HG03520 (cell line): Measurements from ENCODE around the gene GLCE.
"Not testable (repeated sequence)": the region's sequence is repeated elsewhere in the genome, so short reads cannot be mapped to it uniquely, and the experiment has no call there.

Experiments used
- ATAC-seq: cut with Tn5 transposase; IDR thresholded peaks from one replicate; pipeline ENCODE4 v1.9.1; 2021; ENCODE audit warnings: mild to moderate bottlenecking, moderate library complexity; ENCODE audit not compliant: unreplicated experiment

The GLCE gene

GRCh38 chr15:69297642-69298353 lies 137.4 kb downstream of the GLCE start:
- no peak for ATAC-seq

DNA sequence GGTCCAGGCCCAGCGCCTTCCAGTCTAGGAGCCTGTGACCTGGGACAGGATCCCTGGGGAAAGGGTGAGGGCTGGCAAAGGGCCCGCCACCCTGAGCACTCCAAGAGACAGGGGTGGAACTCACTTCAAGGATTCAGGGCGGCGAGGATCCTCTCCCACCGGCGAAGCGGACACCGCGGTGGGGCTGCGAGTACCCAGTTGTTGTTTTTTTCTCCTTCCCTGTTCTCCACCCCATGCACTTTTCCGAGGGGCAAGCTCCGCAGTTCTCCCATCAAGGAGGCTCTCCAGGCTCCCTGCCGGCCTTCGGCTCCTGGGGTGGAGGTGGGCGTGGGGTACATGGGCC lies 137.9 kb downstream of the GLCE start:
- no peak for ATAC-seq

GRCh38 chr15:69298697-69299441 lies 138.4 kb downstream of the GLCE start, which contains the start of gene PAQR5:
Gene PAQR5, plus strand, starts transcription at chr15:69298912. Its CDS starts 61,169 bp downstream, at chr15:69360081.
- no peak for ATAC-seq

DNA sequence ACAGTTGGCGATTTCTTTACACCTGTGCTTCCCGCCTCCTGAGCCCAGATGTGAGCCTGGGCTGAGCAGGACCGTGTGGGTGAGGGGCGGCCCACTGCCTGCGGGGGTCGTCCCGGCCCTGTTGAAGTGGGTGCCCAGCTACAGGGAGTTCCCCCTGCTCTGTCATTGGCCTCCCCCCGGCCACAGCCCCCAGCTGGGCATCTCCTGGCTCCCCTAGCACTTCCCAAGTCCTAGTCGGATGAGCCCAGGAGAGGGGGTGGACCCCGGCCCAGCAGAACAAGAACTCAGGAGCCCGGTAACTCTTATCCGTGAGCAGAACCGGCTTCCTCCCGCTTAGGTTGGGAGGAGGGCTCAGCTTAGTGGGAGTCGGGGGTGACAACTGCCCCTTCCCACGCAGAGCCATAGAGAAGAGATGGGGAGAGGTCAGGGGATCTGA lies 139.0 kb downstream of the GLCE start:
- no peak for ATAC-seq

DNA sequence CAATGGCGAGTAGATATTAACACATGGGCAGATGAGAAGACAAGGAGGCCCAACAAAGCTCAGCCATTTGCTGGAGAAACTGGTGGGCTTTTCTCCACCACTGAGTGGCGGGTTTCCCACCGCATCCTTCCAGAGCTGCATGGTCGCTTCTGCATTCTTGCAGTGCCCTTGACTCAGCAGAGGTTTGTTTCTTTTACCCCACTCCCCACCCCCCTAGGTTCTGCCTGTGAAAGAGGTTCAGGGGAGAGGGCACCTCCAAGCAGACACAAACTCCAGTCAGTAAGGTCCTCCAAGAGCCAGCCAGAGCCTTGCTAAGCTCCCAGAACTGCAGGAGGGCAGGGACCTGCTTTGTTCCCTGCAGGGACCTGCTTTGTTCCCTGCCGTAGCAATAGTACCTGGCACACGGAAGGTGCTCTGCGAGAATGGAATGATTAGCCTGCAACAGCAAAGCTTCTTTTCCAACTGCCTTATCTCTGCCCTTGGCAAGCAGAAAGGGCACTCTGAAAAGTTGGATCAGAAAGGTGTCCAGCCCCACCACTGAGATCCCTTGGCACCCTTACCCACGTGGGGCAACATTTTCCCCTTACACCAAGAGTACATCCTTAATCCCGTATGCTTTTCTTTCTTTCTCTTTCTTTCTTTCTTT lies 139.6 kb downstream of the GLCE start:
- ATAC-seq, result no peak

DNA sequence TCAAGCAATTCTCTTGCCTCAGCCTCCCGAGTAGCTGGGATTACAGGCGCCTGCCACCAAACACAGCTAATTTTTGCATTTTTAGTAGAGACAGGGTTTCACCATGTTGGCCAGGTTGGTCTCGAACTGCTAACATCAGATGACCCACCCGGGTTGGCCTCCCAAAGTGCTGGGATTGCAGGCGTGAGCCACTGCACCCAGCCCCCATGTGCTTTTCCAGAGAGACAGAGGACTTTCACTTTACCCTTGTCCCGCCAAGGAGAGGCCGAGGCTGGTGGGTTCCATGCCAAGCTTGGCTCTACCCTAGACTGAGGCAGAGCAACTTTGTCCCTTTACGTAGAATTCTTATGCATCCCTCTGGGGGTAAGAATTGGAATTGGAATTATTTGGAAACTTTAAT lies 140.7 kb downstream of the GLCE start:
- ATAC-seq, result not testable (repeated sequence)

DNA sequence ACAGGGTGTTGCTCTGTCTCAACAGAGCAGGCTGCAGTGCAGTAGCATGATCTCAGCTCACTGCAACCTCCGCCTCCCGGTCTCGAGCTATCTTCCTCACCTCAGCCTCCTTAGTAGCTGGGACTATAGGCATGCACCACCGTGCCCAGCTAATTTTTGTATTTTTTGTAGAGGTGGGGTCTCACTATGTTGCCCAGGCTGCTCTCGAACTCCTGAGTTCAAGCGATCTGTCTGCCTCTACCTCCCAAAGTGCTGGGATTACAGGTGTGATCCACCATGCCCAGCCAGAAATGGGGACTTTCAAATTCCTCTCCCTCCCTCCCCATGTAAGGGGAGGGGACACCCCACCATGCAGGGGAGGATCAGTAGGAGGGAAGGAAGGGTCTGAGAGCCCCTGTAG lies 141.7 kb downstream of the GLCE start:
- ATAC-seq, result not testable (repeated sequence)

GRCh38 chr15:69302929-69303328 lies 142.5 kb downstream of the GLCE start:
- no peak for ATAC-seq

DNA sequence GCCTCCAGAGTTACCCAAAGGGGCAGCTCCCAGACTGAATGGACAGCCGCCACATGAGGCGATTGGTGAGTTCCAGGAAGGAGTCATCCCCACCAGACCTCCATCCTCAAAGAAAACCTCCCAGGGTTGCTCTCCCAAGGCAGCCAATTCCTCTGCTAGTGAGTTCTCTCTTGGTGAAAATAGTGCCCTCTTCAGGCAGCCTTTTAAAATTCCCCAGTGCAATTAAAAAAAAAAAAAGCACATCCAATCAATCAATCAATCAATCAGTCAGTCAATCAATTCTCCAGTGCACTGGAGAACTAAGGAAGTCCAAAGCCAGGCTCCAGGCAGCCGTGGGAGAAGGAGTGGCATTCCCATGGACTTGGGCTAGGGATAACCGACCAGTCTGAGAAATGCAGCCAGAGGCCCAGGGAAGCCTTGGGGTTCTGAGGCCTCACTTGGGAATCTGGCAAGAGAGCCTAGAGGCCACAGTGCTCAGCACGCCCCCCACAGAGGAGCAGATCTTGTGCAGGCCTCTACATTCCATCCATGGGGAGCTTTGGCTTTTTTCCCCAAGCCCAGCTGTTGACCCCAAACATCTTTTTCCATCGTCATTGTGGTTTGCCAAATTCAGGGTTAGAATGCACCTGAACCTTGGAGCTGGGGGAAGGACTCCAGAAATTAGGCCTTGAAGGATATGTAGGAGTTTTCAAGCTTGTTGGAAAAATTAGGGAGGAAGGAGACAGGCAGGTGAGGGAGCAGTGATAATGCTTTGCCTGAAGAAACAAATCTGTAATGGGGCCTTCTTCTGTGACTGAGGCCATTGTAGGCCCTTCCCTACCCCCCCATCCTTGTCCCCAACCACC lies 143.1 kb downstream of the GLCE start:
- ATAC-seq, result no peak

- no peak for ATAC-seq
Measured at GRCh38 chr15:69304182-69304545, 143.7 kb downstream of the GLCE start.

DNA sequence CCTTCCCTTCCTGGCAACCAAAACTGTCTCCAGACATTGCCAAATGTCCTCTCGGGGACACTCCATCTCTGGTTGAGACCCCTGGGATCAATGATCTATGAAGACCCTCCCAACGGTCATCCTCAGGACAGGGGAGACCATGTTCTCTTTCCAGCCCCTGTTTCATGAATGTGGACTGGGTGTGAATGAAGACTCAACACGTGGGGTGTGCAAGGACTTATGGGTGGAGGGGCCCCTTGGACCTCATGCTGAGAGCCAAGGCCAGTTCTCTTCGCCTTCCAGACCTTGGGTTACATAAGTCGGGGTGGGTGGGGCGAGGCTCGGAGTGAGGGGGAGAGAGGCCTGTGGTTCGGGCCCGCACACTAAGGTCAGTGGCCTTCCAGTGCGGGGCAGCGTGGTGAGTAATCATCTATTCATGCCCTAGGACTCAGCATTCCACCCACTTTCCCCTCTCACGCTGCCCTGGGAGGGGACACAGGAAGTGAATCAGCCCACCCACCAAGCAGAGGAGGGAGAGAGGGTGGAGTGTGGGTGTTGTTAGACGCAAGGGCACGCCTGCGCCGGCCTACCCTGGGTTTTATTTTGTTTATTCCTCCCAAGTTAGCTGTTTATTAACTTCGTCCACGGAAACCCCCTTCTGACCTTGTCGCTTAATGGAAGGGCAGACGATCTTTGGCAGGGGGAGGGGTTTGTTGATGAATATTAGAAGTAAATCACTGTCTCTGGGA lies 144.9 kb downstream of the GLCE start:
- ATAC-seq, result no peak

DNA sequence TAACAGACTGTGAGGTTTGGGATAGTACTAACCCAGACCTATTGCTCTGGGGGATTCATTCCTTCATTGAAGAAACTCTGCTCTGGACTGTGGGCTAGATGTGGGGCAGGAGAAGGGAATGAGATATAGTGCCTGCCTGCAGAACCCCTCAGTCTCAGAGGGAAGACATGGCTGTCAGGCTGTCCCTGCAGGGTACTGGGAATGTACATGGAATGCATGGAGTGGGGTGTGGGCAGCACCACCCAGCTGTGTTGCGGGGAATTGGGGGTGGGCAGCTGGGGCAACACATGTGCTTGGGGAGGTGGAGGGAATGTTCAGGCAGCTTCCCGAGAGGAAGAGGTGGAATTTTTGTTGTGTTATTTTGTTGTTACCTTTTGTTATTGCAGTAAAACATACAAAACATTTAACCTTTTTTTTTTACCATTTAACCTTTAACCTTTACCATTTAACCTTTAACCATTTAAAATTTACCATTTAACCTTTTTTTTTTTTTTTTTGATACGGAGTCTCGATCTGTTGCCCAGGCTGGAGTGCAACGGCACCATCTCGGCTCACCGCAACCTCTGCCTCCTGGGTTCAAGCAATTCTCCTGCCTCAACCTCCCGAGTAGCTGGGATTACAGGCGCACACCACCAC lies 145.6 kb downstream of the GLCE start:
- no peak for ATAC-seq

GRCh38 chr15:69307939-69308338 lies 147.5 kb downstream of the GLCE start:
- ATAC-seq, result no peak

- no peak for ATAC-seq
Measured at GRCh38 chr15:69308949-69309348, 148.5 kb downstream of the GLCE start.

DNA sequence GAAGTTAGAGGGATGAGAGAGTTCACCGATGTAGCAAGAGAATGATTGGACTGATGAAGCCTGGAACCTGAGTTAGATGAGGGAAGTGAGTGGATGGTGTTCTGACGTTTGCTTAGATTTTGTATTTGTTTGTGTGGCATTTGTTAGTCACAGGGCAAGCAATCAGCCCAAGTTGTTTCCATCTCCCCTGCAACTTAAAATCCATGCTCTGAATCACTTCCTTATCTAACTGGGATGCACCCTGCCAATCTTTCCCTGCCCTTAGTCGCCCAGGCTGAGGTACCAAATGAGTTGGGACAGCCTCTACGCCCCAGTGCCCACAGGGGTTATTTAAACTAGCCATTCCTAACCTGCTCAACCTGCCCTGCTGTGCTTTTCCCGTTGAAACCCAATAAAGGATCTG lies 150.9 kb downstream of the GLCE start:
- ATAC-seq, result no peak

DNA sequence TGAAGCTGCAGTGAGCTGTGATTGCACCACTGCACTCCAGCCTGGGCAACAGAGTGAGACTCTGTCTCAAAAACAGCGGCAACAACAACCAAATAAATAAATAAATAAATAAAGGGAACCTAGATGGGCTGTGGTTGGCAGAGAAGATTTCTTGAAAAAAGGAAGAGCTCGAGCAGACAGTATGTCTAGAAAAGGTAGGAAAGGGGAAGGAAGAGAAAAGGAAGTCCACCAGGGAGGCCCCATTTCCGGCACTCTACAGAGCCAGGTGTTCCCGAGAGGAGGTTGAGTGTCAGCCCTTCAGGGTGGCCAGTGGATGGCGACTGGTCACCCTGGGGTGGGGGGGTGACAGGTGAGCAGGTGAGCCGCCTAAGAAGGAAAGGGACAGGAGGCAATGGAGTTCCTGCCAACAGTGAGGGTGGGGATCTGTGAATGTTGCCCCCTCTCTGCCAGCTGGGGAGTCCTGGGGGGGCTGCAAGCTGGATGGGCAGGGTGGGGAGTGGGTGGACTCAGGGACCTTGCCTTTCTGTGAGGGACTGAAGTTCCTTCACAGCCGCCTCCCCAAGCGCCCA lies 153.1 kb downstream of the GLCE start:
- no peak for ATAC-seq

DNA sequence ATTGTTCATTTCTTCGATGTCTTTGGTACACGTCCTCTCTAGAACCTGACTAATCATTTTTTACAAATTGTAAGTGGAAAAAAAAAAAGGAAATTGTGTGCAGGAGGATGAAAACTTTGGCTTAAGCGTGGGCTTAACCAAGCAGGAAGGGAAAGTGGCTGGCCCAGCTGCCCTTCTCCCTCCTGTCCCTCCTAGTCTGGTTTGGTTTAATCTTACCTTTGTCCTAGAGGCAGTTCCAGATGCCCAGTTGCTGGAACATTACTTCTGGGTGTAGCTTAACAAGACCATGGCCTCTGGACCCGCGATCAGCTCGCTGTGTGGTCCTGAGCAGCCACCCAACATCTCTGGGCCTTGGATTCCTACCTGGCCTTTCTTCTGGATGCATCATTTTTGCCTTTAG lies 153.7 kb downstream of the GLCE start:
- no peak for ATAC-seq

DNA sequence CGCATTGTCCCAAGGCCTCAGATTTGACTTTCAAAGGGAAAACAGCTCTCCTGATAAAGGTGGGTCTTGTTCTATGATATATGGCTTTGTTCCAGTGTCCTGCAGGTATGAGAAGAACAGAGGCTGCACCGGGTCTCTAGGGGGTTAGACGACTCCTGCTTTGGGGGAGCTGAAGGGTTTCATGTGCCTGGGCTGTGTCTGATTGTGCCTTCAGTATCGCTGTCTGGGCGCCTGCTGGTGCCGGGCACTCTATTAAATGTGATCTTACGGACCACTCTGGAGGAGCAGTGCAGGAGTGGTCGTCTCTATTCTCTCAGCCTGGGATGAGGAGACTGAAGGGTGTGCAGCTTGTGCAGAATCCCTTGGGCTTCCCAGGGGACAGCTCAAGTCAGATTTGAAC lies 154.3 kb downstream of the GLCE start:
- ATAC-seq, result no peak

GRCh38 chr15:69315402-69316110 lies 155.1 kb downstream of the GLCE start:
- ATAC-seq, result no peak
